ENCODE measurements around the gene BZW2.

Gene BZW2

DNA sequence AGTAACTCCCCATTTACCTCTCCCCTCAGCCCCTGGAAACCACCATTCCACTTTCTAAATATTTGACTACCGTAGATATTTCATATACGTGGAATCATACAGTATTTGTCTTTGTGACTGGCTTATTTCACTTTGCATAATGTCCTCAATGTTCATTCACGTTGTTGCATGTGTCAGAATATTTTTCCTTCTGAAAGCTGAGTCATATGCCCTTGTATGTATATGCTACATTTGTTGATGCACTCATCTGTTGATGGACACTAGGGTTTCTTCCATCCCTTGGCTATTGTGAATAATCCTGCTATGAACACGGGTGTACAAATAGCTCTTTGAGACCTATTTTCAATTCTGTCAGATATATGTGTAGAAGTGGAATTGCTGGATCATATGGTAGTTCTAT, 81.8 kb downstream of the BZW2 start:
- no peaks in the 10 kb centered on the region for H3F3A ChIP-seq (ENCODE audit: control insufficient read depth, insufficient read depth)
- H3K27ac ChIP-seq (ENCODE audit: low read depth, low read length), result no peak overlapping the region
- no peaks in the 10 kb centered on the region for H3K4me1 ChIP-seq (ENCODE audit: control insufficient read depth, low read length)
- no peaks in the 10 kb centered on the region for H4K20me1 ChIP-seq (ENCODE audit: control insufficient read depth, insufficient read depth, low read depth, low read length)
- no peaks in the 10 kb centered on the region for H3K9me2 ChIP-seq (replicated peaks; ENCODE audit: control insufficient read depth, low read length)
- no peak overlapping the region for H3K4me3 ChIP-seq (ENCODE audit: low read length)
- no peaks in the 10 kb centered on the region for H3K27me3 ChIP-seq (ENCODE audit: control insufficient read depth, low read length)
- TF ChIP-seq EZH2phosphoT487 (IDR thresholded peaks at IDR 0.05; ENCODE audit: borderline replicate concordance, low read length), result no peak
- no peak for TF ChIP-seq CTCF (IDR thresholded peaks at IDR 0.05; ENCODE audit: low read depth, low read length, poor library complexity, severe bottlenecking)
- no peaks in the 10 kb centered on the region for H3K79me2 ChIP-seq (ENCODE audit: control insufficient read depth, low read length)
- no peak overlapping the region for H3K4me2 ChIP-seq (ENCODE audit: low read length)
- no peaks in the 10 kb centered on the region for H3K9me3 ChIP-seq (ENCODE audit: control insufficient read depth, insufficient read depth, low read length)
- H3K36me3 ChIP-seq (ENCODE audit: control insufficient read depth, low read length), result no peaks in the 10 kb centered on the region

DNA sequence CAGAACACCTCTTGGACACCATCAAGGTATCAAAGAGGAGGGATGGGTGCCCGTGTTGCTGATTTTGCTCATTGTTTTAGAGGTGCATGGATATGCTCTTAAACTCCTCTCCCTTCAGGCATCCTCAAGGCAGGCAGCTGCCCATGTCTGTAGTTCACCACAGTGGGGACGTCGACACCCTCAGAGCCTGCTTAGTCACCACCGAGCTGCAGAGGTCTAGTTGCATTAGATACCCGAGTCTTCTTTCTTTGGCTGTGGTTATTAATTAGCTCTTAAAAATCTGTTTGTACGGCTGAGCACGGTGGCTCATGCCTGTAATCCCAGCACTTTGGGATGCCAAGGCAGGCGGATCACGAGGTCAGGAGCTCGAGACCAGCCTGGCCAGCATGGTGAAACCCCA, 82.8 kb downstream of the BZW2 start:
- no peaks in the 10 kb centered on the region for H3K9me3 ChIP-seq (ENCODE audit: control insufficient read depth, insufficient read depth, low read length)
- no peak overlapping the region for H3K4me2 ChIP-seq (ENCODE audit: low read length)
- TF ChIP-seq EZH2phosphoT487 (IDR thresholded peaks at IDR 0.05; ENCODE audit: borderline replicate concordance, low read length), result no peak
- TF ChIP-seq CTCF (IDR thresholded peaks at IDR 0.05; ENCODE audit: low read depth, low read length, poor library complexity, severe bottlenecking), result no peak
- no peaks in the 10 kb centered on the region for H3K9me2 ChIP-seq (replicated peaks; ENCODE audit: control insufficient read depth, low read length)
- no peak overlapping the region for H3K4me3 ChIP-seq (ENCODE audit: low read length)
- H3K4me1 ChIP-seq (ENCODE audit: control insufficient read depth, low read length), result no peaks in the 10 kb centered on the region
- H3K36me3 ChIP-seq (ENCODE audit: control insufficient read depth, low read length), result no peaks in the 10 kb centered on the region
- no peaks in the 10 kb centered on the region for H3K27me3 ChIP-seq (ENCODE audit: control insufficient read depth, low read length)
- no peaks in the 10 kb centered on the region for H3F3A ChIP-seq (ENCODE audit: control insufficient read depth, insufficient read depth)
- H3K27ac ChIP-seq (ENCODE audit: low read depth, low read length), result no peak overlapping the region
- H3K79me2 ChIP-seq (ENCODE audit: control insufficient read depth, low read length), result no peaks in the 10 kb centered on the region
- no peaks in the 10 kb centered on the region for H4K20me1 ChIP-seq (ENCODE audit: control insufficient read depth, insufficient read depth, low read depth, low read length)

DNA sequence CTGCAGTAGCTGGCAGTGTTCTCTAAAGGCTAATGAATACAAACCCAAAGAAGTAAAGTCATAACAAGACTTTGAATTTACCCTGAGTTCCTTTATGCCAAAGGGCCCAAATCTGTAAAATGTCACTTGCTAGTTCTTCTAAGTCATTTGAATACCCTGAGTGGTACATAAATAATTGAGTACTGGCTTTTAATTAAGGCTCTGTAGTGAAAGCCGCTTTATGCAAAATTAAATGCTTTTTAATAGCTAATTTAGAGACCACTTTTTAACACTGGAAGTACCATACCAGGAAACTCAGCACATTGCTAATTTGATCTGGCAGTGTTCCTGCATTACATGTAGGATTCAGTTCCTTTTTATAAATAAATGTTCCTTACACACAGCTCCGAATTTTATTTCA, 83.6 kb downstream of the BZW2 start:
- H4K20me1 ChIP-seq (ENCODE audit: control insufficient read depth, insufficient read depth, low read depth, low read length), result no peaks in the 10 kb centered on the region
- H3K4me3 ChIP-seq (ENCODE audit: low read length), result no peak overlapping the region
- H3K4me2 ChIP-seq (ENCODE audit: low read length), result no peak overlapping the region
- no peak overlapping the region for H3K27ac ChIP-seq (ENCODE audit: low read depth, low read length)
- no peaks in the 10 kb centered on the region for H3F3A ChIP-seq (ENCODE audit: control insufficient read depth, insufficient read depth)
- H3K79me2 ChIP-seq (ENCODE audit: control insufficient read depth, low read length), result no peaks in the 10 kb centered on the region
- H3K9me3 ChIP-seq (ENCODE audit: control insufficient read depth, insufficient read depth, low read length), result no peaks in the 10 kb centered on the region
- no peaks in the 10 kb centered on the region for H3K4me1 ChIP-seq (ENCODE audit: control insufficient read depth, low read length)
- TF ChIP-seq CTCF (IDR thresholded peaks at IDR 0.05; ENCODE audit: low read depth, low read length, poor library complexity, severe bottlenecking) (no peak), EZH2phosphoT487 (IDR thresholded peaks at IDR 0.05; ENCODE audit: borderline replicate concordance, low read length) (no peak)
- H3K36me3 ChIP-seq (ENCODE audit: control insufficient read depth, low read length), result no peaks in the 10 kb centered on the region
- no peaks in the 10 kb centered on the region for H3K9me2 ChIP-seq (replicated peaks; ENCODE audit: control insufficient read depth, low read length)
- H3K27me3 ChIP-seq (ENCODE audit: control insufficient read depth, low read length), result no peaks in the 10 kb centered on the region

DNA sequence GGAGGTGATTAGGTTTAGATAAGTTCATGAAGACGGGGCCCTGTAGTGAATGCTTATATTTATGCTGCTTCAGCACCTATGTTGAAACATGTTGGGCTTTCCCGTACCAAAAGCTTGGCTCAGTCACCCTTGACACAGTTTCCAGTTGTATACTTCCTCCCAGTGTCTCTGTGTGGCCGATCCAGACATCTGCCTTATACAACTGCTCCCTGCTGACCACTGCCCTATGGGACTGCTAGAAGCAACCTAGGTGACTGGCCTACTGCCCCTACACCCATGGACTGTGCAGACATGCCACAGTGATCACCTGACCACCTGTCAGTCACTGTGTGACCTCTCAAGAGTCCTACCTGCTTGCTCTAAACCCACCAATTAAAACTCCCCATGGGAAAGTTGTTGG, 85.0 kb downstream of the BZW2 start:
- H3F3A ChIP-seq (ENCODE audit: control insufficient read depth, insufficient read depth), result no peaks in the 10 kb centered on the region

More for the DNA sequence above, 85.0 kb downstream of the BZW2 start:
- Histone ChIP-seq H3K36me3 (ENCODE audit: control insufficient read depth, low read length) (no peaks in the 10 kb centered on the region), H3K79me2 (ENCODE audit: control insufficient read depth, low read length) (no peaks in the 10 kb centered on the region), H3K4me2 (ENCODE audit: low read length) (no peak overlapping the region), H4K20me1 (ENCODE audit: control insufficient read depth, insufficient read depth, low read depth, low read length) (no peaks in the 10 kb centered on the region), H3K4me1 (ENCODE audit: control insufficient read depth, low read length) (no peaks in the 10 kb centered on the region), H3K27me3 (ENCODE audit: control insufficient read depth, low read length) (no peaks in the 10 kb centered on the region), H3K4me3 (ENCODE audit: low read length) (no peak overlapping the region), H3K9me2 (replicated peaks; ENCODE audit: control insufficient read depth, low read length) (no peaks in the 10 kb centered on the region), H3K27ac (ENCODE audit: low read depth, low read length) (no peak overlapping the region), H3K9me3 (ENCODE audit: control insufficient read depth, insufficient read depth, low read length) (no peaks in the 10 kb centered on the region)
- TF ChIP-seq CTCF (IDR thresholded peaks at IDR 0.05; ENCODE audit: low read depth, low read length, poor library complexity, severe bottlenecking) (no peak), EZH2phosphoT487 (IDR thresholded peaks at IDR 0.05; ENCODE audit: borderline replicate concordance, low read length) (no peak)

All from DOHH2 (cell line).